H9 (cell line): ENCODE measurements around the gene VPS41. TPM values are rescaled to one million over a fixed set of nuclear protein-coding genes. Genes with fewer than 3 reads are reported as not detected.

Experiments
- DNase-seq: peaks from one replicate; pipeline ENCODE4 v3.0.0-alpha.2; 2017
- H2AFZ ChIP-seq: one replicate; pipeline ENCODE4 v1.6.1; 2013; ENCODE audit warnings: mild to moderate bottlenecking, low read length, control low read depth, moderate library complexity
- H2AK5ac ChIP-seq: 2 replicates; pipeline ENCODE4 v1.6.1; 2013; ENCODE audit warnings: low read length, control low read depth, mixed read lengths; ENCODE audit not compliant: insufficient read length
- H2BK120ac ChIP-seq: one replicate; pipeline ENCODE4 v1.6.1; 2013; ENCODE audit warnings: low read depth, mild to moderate bottlenecking, low read length, control low read depth, inconsistent platforms; ENCODE audit not compliant: poor library complexity, severe bottlenecking
- H2BK12ac ChIP-seq: 2 replicates; pipeline ENCODE4 v1.6.1; 2013; ENCODE audit warnings: low read length, control low read depth, mixed read lengths, low read depth; ENCODE audit not compliant: insufficient read length
- H2BK15ac ChIP-seq: 2 replicates; pipeline ENCODE4 v1.6.1; 2013; ENCODE audit warnings: low read depth, low read length, control low read depth
- H2BK20ac ChIP-seq: one replicate; pipeline ENCODE4 v1.6.1; 2013; ENCODE audit warnings: low read depth, mild to moderate bottlenecking, low read length, control low read depth, inconsistent platforms; ENCODE audit not compliant: poor library complexity, severe bottlenecking
- H2BK5ac ChIP-seq: 2 replicates; pipeline ENCODE4 v1.6.1; 2013; ENCODE audit warnings: low read length, control low read depth, mixed read lengths; ENCODE audit not compliant: insufficient read length
- H3K14ac ChIP-seq: 2 replicates; pipeline ENCODE4 v1.6.1; 2013; ENCODE audit warnings: low read length, control low read depth; ENCODE audit not compliant: insufficient read depth
- H3K18ac ChIP-seq: 2 replicates; pipeline ENCODE4 v1.6.1; 2013; ENCODE audit warnings: low read depth, mild to moderate bottlenecking, mixed read lengths, low read length, control low read depth; ENCODE audit not compliant: insufficient read length
- H3K23ac ChIP-seq: 2 replicates; pipeline ENCODE4 v1.6.1; 2013; ENCODE audit warnings: low read length, control low read depth, mixed read lengths, low read depth; ENCODE audit not compliant: insufficient read length
- H3K23me2 ChIP-seq: 2 replicates; pipeline ENCODE4 v1.6.1; 2013; ENCODE audit warnings: low read depth, mild to moderate bottlenecking, mixed read lengths, low read length, control low read depth; ENCODE audit not compliant: insufficient read length, poor library complexity, severe bottlenecking
- H3K27ac ChIP-seq: 2 replicates; pipeline ENCODE4 v1.5.1; 2013; ENCODE audit warnings: low read length, control low read depth, mixed read lengths, low read depth; ENCODE audit not compliant: insufficient read length
- H3K27me3 ChIP-seq: 2 replicates; pipeline ENCODE4 v1.6.1; 2013; ENCODE audit warnings: low read length, control low read depth, inconsistent platforms; ENCODE audit not compliant: insufficient read depth
- H3K4ac ChIP-seq: 2 replicates; pipeline ENCODE4 v1.6.1; 2013; ENCODE audit warnings: low read depth, mild to moderate bottlenecking, control low read depth, inconsistent platforms, low read length, moderate library complexity
- H3K4me1 ChIP-seq: 2 replicates; pipeline ENCODE4 v1.6.1; 2013; ENCODE audit warnings: low read length, control low read depth, inconsistent platforms; ENCODE audit not compliant: insufficient read depth
- H3K4me2 ChIP-seq: 2 replicates; pipeline ENCODE4 v1.6.1; 2013; ENCODE audit warnings: low read length, control low read depth, mixed read lengths; ENCODE audit not compliant: insufficient read length, insufficient read depth
- H3K56ac ChIP-seq: 2 replicates; pipeline ENCODE4 v1.6.1; 2013; ENCODE audit warnings: low read depth, mild to moderate bottlenecking, mixed read lengths, low read length, control low read depth; ENCODE audit not compliant: insufficient read length
- H3K79me1 ChIP-seq: 2 replicates; pipeline ENCODE4 v1.6.1; 2013; ENCODE audit warnings: low read depth, mild to moderate bottlenecking, moderate library complexity, low read length, control low read depth, inconsistent platforms; ENCODE audit not compliant: insufficient read depth, poor library complexity, severe bottlenecking
- H3K79me2 ChIP-seq: 2 replicates; pipeline ENCODE4 v1.6.1; 2013; ENCODE audit warnings: low read length, control low read depth, inconsistent platforms; ENCODE audit not compliant: insufficient read depth
- H3K9ac ChIP-seq: 2 replicates; pipeline ENCODE4 v1.6.1; 2013; ENCODE audit warnings: low read length, control low read depth, mixed read lengths; ENCODE audit not compliant: insufficient read length; ENCODE audit errors: extremely low read depth
- H3K9me3 ChIP-seq: one replicate; pipeline ENCODE4 v1.6.1; 2013; ENCODE audit warnings: low read depth, low read length, inconsistent platforms; ENCODE audit not compliant: control insufficient read depth
- H3T11ph ChIP-seq: one replicate; pipeline ENCODE4 v1.6.1; 2013; ENCODE audit warnings: mild to moderate bottlenecking, low read length, control low read depth, inconsistent platforms
- H4K20me1 ChIP-seq: one replicate; pipeline ENCODE4 v1.6.1; 2013; ENCODE audit not compliant: control insufficient read depth, insufficient read length, insufficient read depth
- H4K5ac ChIP-seq: 2 replicates; pipeline ENCODE4 v1.6.1; 2013; ENCODE audit warnings: low read depth, mild to moderate bottlenecking, mixed read lengths, low read length, control low read depth; ENCODE audit not compliant: insufficient read length
- H4K8ac ChIP-seq: replicated peaks from 2 replicates; pipeline ENCODE4 v1.6.1; 2013; ENCODE audit warnings: low read length, control low read depth, mixed read lengths, low read depth; ENCODE audit not compliant: insufficient read length
- H4K91ac ChIP-seq: 2 replicates; pipeline ENCODE4 v1.6.1; 2013; ENCODE audit warnings: low read depth, mild to moderate bottlenecking, moderate library complexity, mixed read lengths, low read length, control low read depth; ENCODE audit not compliant: insufficient read length
- H3K27ac Mint-ChIP-seq, 3 experiments: 2 replicates in 2 of 3; 3 replicates in 1 of 3; pipeline ENCODE4 v1.8.0; 2020 to 2021; ENCODE audit warnings: mixed read lengths in 3 of 3, mild to moderate bottlenecking in 1 of 3, moderate library complexity in 1 of 3
- H3K27me3 Mint-ChIP-seq: 2 replicates; pipeline ENCODE4 v1.8.0; 2021; ENCODE audit warnings: low read depth, mild to moderate bottlenecking, moderate library complexity, mixed read lengths
- H3K36me3 Mint-ChIP-seq, 3 experiments: 2 replicates in 2 of 3; 3 replicates in 1 of 3; pipeline ENCODE4 v1.8.0; 2020 to 2021; ENCODE audit warnings: low read depth in 3 of 3, mixed read lengths in 3 of 3; ENCODE audit not compliant: insufficient read depth in 1 of 3
- H3K4me1 Mint-ChIP-seq, 2 experiments: 2 replicates each; pipeline ENCODE4 v1.8.0; 2020; ENCODE audit warnings: mixed read lengths in 2 of 2
- H3K4me3 Mint-ChIP-seq, 2 experiments: 2 replicates in 1 of 2; 3 replicates in 1 of 2; pipeline ENCODE4 v1.8.0; 2020 to 2021; ENCODE audit warnings: mild to moderate bottlenecking in 2 of 2, mixed read lengths in 2 of 2, moderate library complexity in 1 of 2
- H3K9me3 Mint-ChIP-seq, 2 experiments: 2 replicates in 1 of 2; 3 replicates in 1 of 2; pipeline ENCODE4 v1.8.0; 2020; ENCODE audit warnings: mild to moderate bottlenecking in 2 of 2, mixed read lengths in 2 of 2, moderate library complexity in 1 of 2
- WGBS: extraction: QIAGEN DNeasy Blood & Tissue Kit; methylation state at CpG from one replicate; pipeline ENCODE4 v1.1.7; 2013; ENCODE audit warnings: missing lambda C conversion rate, low lambda C conversion rate, mixed read lengths; ENCODE audit not compliant: insufficient read length; ENCODE audit errors: extremely low coverage; 5-methylcytosine and 5-hydroxymethylcytosine counted together
- total RNA-seq: library from RNA; stranded (reverse); gene quantifications from 2 replicates; pipeline ENCODE4 v1.2.1, GENCODE V29; 2021
- TF ChIP-seq, protein P1 (sequence below): fragments of 200-600 bp; sonication (generic); conservative IDR thresholded peaks from 3 replicates; pipeline ENCODE4 v1.8.0; 2021; ENCODE audit warnings: antibody characterized with exemption, mild to moderate bottlenecking

The VPS41 gene
- total RNA-seq, 1 experiment from 2014 or later = 49.3 TPM

- no peaks in the 10 kb centered on the region for H3K27me3 Mint-ChIP-seq
- Histone ChIP-seq H3K14ac (no peak overlapping the region), H2BK5ac (no peak overlapping the region), H4K91ac (no peak overlapping the region), H3K9me3 (no peaks in the 10 kb centered on the region), H4K5ac (no peak overlapping the region), H3K23ac (no peak overlapping the region), H3K79me2 (no peaks in the 10 kb centered on the region), H2AK5ac (no peak overlapping the region), H3K4me2 (no peak overlapping the region), H3K9ac (no peak overlapping the region), H3K23me2 (no peaks in the 10 kb centered on the region), H4K8ac (no peak overlapping the region), H3K4ac (no peak overlapping the region), H3K79me1 (no peaks in the 10 kb centered on the region), H2BK15ac (no peak overlapping the region), H3T11ph (no peak overlapping the region), H4K20me1 (no peaks in the 10 kb centered on the region), H2BK12ac (no peak overlapping the region), H3K27ac (no peak overlapping the region), H2AFZ (no peak overlapping the region), H3K4me1 (no peaks in the 10 kb centered on the region), H3K27me3 (no peaks in the 10 kb centered on the region), H2BK20ac (no peak overlapping the region), H2BK120ac (no peak overlapping the region), H3K56ac (no peak overlapping the region), H3K18ac (no peak overlapping the region)
- TF ChIP-seq, protein P1, sequence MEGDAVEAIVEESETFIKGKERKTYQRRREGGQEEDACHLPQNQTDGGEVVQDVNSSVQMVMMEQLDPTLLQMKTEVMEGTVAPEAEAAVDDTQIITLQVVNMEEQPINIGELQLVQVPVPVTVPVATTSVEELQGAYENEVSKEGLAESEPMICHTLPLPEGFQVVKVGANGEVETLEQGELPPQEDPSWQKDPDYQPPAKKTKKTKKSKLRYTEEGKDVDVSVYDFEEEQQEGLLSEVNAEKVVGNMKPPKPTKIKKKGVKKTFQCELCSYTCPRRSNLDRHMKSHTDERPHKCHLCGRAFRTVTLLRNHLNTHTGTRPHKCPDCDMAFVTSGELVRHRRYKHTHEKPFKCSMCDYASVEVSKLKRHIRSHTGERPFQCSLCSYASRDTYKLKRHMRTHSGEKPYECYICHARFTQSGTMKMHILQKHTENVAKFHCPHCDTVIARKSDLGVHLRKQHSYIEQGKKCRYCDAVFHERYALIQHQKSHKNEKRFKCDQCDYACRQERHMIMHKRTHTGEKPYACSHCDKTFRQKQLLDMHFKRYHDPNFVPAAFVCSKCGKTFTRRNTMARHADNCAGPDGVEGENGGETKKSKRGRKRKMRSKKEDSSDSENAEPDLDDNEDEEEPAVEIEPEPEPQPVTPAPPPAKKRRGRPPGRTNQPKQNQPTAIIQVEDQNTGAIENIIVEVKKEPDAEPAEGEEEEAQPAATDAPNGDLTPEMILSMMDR = no peak
- DNase-seq = no peak
- no peak overlapping the region for H3K4me3 Mint-ChIP-seq
- WGBS = no CpG with 5 or more reads among the region's 1 CpG
- no peak overlapping the region for H3K27ac Mint-ChIP-seq
- H3K36me3 Mint-ChIP-seq = peaks cover 0 to 25% (median 17%) of the 10 kb centered on the region in 3 experiments; a peak in 6 of 7 replicates
- H3K9me3 Mint-ChIP-seq = no peaks in the 10 kb centered on the region
- H3K4me1 Mint-ChIP-seq = peaks cover 6% of the 10 kb centered on the region in 2 experiments
These were observed 165.1 kb downstream of the VPS41 start for GRCh38 chr7:38743899-38744298.
